Measurements from ENCODE around the gene MRPL21. TPM values are rescaled to one million over a fixed set of nuclear protein-coding genes. Genes with fewer than 3 reads are reported as not detected.

Gene MRPL21
- total RNA-seq, 1 donor from 2014 or later = 31.5 TPM

GRCh38 chr11:68908273-68908672 is 4.6 kb upstream of the MRPL21 start:
- peaks cover 22% of the 10 kb centered on the region for H3K36me3 Mint-ChIP-seq (ENCODE audit: low read depth)

GRCh38 chr11:68905421-68906360 is 2.1 kb upstream of the MRPL21 start:
- TF ChIP-seq CTCF (IDR thresholded peaks at IDR 0.05) = no peak
- Mint-ChIP-seq H3K27me3 (ENCODE audit: low read depth) (no peaks in the 10 kb centered on the region), H3K9me3 (ENCODE audit: low read depth) (no peaks in the 10 kb centered on the region), H3K4me1 (ENCODE audit: low read depth) (peaks cover 36% of the 10 kb centered on the region), H3K4me3 (ENCODE audit: unreplicated experiment) (peak overlapping the region; percentile 99), H3K36me3 (ENCODE audit: low read depth) (peaks cover 15% of the 10 kb centered on the region), H3K27ac (ENCODE audit: unreplicated experiment) (no peak overlapping the region)
- peak; percentile 51 for DNase-seq (ENCODE audit: low spot score)

More at GRCh38 chr11:68908273-68908672, 4.6 kb upstream of the MRPL21 start:
- Mint-ChIP-seq H3K27me3 (ENCODE audit: low read depth) (no peaks in the 10 kb centered on the region), H3K9me3 (ENCODE audit: low read depth) (no peaks in the 10 kb centered on the region), H3K27ac (ENCODE audit: unreplicated experiment) (no peak overlapping the region), H3K4me3 (ENCODE audit: unreplicated experiment) (no peak overlapping the region), H3K4me1 (ENCODE audit: low read depth) (peaks cover 20% of the 10 kb centered on the region)
- peak; percentile 17 for DNase-seq (ENCODE audit: low spot score)
- no peak for TF ChIP-seq CTCF (IDR thresholded peaks at IDR 0.05)

GRCh38 chr11:68904248-68904847 is 716 bp upstream of the MRPL21 start:
- no peaks in the 10 kb centered on the region for H3K27me3 Mint-ChIP-seq (ENCODE audit: low read depth)
- H3K4me3 Mint-ChIP-seq (ENCODE audit: unreplicated experiment) = peak overlapping the region; percentile 99
- H3K36me3 Mint-ChIP-seq (ENCODE audit: low read depth) = peaks cover 18% of the 10 kb centered on the region
- TF ChIP-seq CTCF (IDR thresholded peaks at IDR 0.05) = no peak
- peaks cover 36% of the 10 kb centered on the region for H3K4me1 Mint-ChIP-seq (ENCODE audit: low read depth)
- H3K27ac Mint-ChIP-seq (ENCODE audit: unreplicated experiment) = peak overlapping the region; percentile 96
- no peaks in the 10 kb centered on the region for H3K9me3 Mint-ChIP-seq (ENCODE audit: low read depth)
- peak; percentile 74 for DNase-seq (ENCODE audit: low spot score)

GRCh38 chr11:68900835-68901381 is 2.7 kb downstream of the MRPL21 start:
- Mint-ChIP-seq H3K27ac (ENCODE audit: unreplicated experiment) (no peak overlapping the region), H3K4me1 (ENCODE audit: low read depth) (peaks cover 36% of the 10 kb centered on the region), H3K36me3 (ENCODE audit: low read depth) (peaks cover 26% of the 10 kb centered on the region), H3K4me3 (ENCODE audit: unreplicated experiment) (no peak overlapping the region), H3K27me3 (ENCODE audit: low read depth) (no peaks in the 10 kb centered on the region), H3K9me3 (ENCODE audit: low read depth) (no peaks in the 10 kb centered on the region)
- DNase-seq (ENCODE audit: low spot score) = no peak
- no peak for TF ChIP-seq CTCF (IDR thresholded peaks at IDR 0.05)

GRCh38 chr11:68897441-68897840 is 6.2 kb downstream of the MRPL21 start:
- Mint-ChIP-seq H3K27me3 (ENCODE audit: low read depth) (no peaks in the 10 kb centered on the region), H3K4me3 (ENCODE audit: unreplicated experiment) (no peak overlapping the region), H3K4me1 (ENCODE audit: low read depth) (peaks cover 12% of the 10 kb centered on the region), H3K27ac (ENCODE audit: unreplicated experiment) (no peak overlapping the region), H3K9me3 (ENCODE audit: low read depth) (no peaks in the 10 kb centered on the region), H3K36me3 (ENCODE audit: low read depth) (peaks cover 33% of the 10 kb centered on the region)
- no peak for DNase-seq (ENCODE audit: low spot score)
- TF ChIP-seq CTCF (IDR thresholded peaks at IDR 0.05) = no peak

All from chondrocyte (in vitro differentiated cells).